ENCODE measurements around the gene GPNMB. TPM values are rescaled to one million over a fixed set of nuclear protein-coding genes. Genes with fewer than 3 reads are reported as not detected.

GPNMB gene
- 19.6 and 23.2 TPM in 2 replicates for total RNA-seq

GRCh38 chr7:23246555-23246954, at the start of gene GPNMB:
GPNMB (plus strand) TSS chr7:23246775; CDS start chr7:23246858, 83 bp downstream.

DNA sequence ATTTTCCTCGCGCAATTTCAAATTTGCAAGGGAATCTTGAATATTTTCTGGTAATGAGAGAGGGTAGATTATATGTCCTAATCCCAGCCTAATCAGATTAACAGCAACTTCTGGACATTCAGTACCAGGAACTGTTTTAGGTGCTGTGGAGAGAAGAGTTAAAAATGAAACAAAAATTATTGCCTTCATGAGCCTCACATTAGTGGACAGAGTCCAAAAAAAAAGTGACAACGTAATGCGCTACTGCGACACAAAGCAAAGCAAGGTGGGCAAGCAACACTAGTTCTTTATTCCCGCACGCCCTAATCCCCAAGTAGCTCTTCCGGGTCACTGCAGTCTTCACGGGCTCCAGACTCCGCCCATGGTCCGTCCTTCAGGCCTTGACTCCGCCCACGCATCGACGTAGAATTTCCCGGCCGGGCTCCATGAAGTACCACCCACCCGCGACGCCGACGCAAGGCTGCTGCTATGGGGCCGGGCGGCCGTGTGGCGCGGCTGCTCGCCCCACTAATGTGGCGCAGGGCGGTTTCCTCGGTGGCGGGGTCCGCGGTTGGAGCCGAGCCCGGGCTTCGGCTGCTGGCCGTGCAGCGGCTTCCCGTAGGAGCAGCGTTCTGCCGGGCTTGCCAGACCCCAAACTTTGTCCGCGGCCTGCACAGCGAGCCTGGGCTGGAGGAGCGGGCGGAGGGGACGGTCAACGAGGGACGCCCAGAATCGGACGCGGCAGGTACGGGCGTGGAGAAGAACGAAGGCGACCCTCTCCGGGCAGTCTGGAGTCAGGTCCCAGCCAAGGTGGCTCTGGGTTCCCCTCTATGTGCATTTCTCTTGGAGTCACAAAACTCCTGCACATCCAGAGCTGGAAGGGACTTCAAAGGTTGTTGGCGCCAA, 52.6 kb downstream of the GPNMB start, which contains the start of gene MALSU1:
TSS of gene MALSU1 (plus strand) at position 455 of the 885 bp plus-strand sequence. CDS start at position 469, 14 bp downstream.

Other genes starting within 250 kb of the GPNMB start
- 37.5 and 85.1 TPM in 2 replicates for gene HYCC1, start 232.6 kb upstream of the GPNMB start, total RNA-seq
- gene KLHL7, start 141.0 kb upstream of the GPNMB start, total RNA-seq: 34.9 and 43.6 TPM in 2 replicates
- 22.8 and 35.8 TPM in 2 replicates for gene NUP42, start 64.7 kb upstream of the GPNMB start, total RNA-seq
- gene MALSU1, start 52.6 kb downstream of the GPNMB start, total RNA-seq: 81.3 and 82.6 TPM in 2 replicates
- 8.6 and 20.2 TPM in 2 replicates for gene IGF2BP3, start 223.7 kb downstream of the GPNMB start, total RNA-seq